B cell (primary cell): Measurements from ENCODE around the gene ZFHX2. TPM values are rescaled to one million over a fixed set of nuclear protein-coding genes. Genes with fewer than 3 reads are reported as not detected.

Experiments
- ATAC-seq: fragments of 200-7000 bp; cut with Tn5 transposase; one replicate; pipeline ENCODE4 v1.10.0; 2021; ENCODE audit warnings: low read depth, mild to moderate bottlenecking, moderate number of reproducible peaks, moderate library complexity
- CTCF ChIA-PET: fragments of 350-600 bp; sonication (Branson Sonifier 250); formaldehyde crosslinking; loops from one replicate; lab custom pipeline; 2021; ENCODE audit warnings: antibody characterized with exemption, inconsistent platforms; lab: Charles Lee
- POLR2A ChIA-PET: fragments of 350-600 bp; sonication (Branson Sonifier 250); formaldehyde crosslinking; loops from one replicate; lab custom pipeline; 2021; ENCODE audit warnings: antibody characterized with exemption; lab: Charles Lee
- DNase-seq: peaks from one replicate; pipeline ENCODE4 v3.0.0; 2013
- H2AFZ ChIP-seq: 2 replicates; pipeline ENCODE4 v1.6.1; 2012; ENCODE audit warnings: mild to moderate bottlenecking, low read depth, low read length; ENCODE audit not compliant: insufficient read depth, poor library complexity, severe bottlenecking
- H3K27ac ChIP-seq, 2 donors: 1 replicate in 1 of 2; 2 replicates in 1 of 2; pipeline ENCODE4 v1.5.1; 2012 to 2013; ENCODE audit warnings: low read length in 2 of 2, mild to moderate bottlenecking in 2 of 2, moderate library complexity in 1 of 2
- H3K27me3 ChIP-seq, 4 experiments: fragments of 200-600 bp in 1 of 4; sonication (generic) in 1 of 4; replicated peaks in 1 of 4; 1 replicate in 2 of 4; 2 replicates in 2 of 4; pipeline versions ENCODE4 v1.6.1 to v1.7.0; 2013 to 2016; ENCODE audit warnings: low read length in 3 of 4, mild to moderate bottlenecking in 2 of 4, mixed read lengths in 1 of 4, moderate library complexity in 1 of 4; ENCODE audit not compliant: insufficient read depth in 4 of 4, control insufficient read depth in 3 of 4; ENCODE audit errors: control extremely low read depth in 1 of 4
- H3K36me3 ChIP-seq, 2 experiments: replicated peaks in 1 of 2; 1 replicate in 1 of 2; 2 replicates in 1 of 2; pipeline versions ENCODE4 v1.6.1 to v1.7.1; 2013; ENCODE audit warnings: low read length in 1 of 2; ENCODE audit not compliant: insufficient read depth in 2 of 2, control insufficient read depth in 1 of 2; ENCODE audit errors: control extremely low read depth in 1 of 2, extremely low read depth in 1 of 2
- H3K4me1 ChIP-seq, 2 donors: fragments of 200-600 bp in 1 of 2; sonication (generic) in 1 of 2; 1 replicate in 1 of 2; 2 replicates in 1 of 2; pipeline versions ENCODE4 v1.5.1 to v1.6.1; 2013 to 2017; ENCODE audit warnings: low read length in 2 of 2; ENCODE audit not compliant: control insufficient read depth in 2 of 2, insufficient read depth in 2 of 2
- H3K4me2 ChIP-seq: replicated peaks from 2 replicates; pipeline ENCODE3; 2012; ENCODE audit warnings: mild to moderate bottlenecking, low read depth, low read length; ENCODE audit not compliant: poor library complexity, severe bottlenecking
- H3K4me3 ChIP-seq, 5 experiments: fragments of 200-600 bp in 1 of 5; sonication (generic) in 1 of 5; 1 replicate in 3 of 5; 2 replicates in 2 of 5; pipeline versions ENCODE4 v1.5.1 to v1.7.0; 2011 to 2016; ENCODE audit warnings: low read length in 4 of 5, mild to moderate bottlenecking in 4 of 5, low read depth in 2 of 5, control low read depth in 1 of 5, moderate library complexity in 1 of 5; ENCODE audit not compliant: insufficient read depth in 1 of 5; ENCODE audit errors: control extremely low read depth in 1 of 5, extremely low read depth in 1 of 5
- H3K79me2 ChIP-seq: fragments of 200-600 bp; sonication (generic); one replicate; pipeline ENCODE4 v1.6.0; 2016; ENCODE audit warnings: low read length; ENCODE audit not compliant: control insufficient read depth, insufficient read depth
- H3K9ac ChIP-seq: fragments of 200-600 bp; sonication (generic); 2 replicates; pipeline ENCODE4 v1.6.1; 2017; ENCODE audit warnings: mild to moderate bottlenecking, low read length, moderate library complexity
- H3K9me3 ChIP-seq, 3 donors: one replicate each; pipeline versions ENCODE4 v1.6.1 to v1.7.1; 2013; ENCODE audit warnings: low read length in 2 of 3; ENCODE audit not compliant: control insufficient read depth in 2 of 3, insufficient read depth in 1 of 3; ENCODE audit errors: control extremely low read depth in 1 of 3
- H4K20me1 ChIP-seq: 2 replicates; pipeline ENCODE4 v1.6.0; 2012; ENCODE audit warnings: mild to moderate bottlenecking, low read length; ENCODE audit not compliant: insufficient read depth, control insufficient read depth, poor library complexity, severe bottlenecking
- H3K27ac Mint-ChIP-seq: one replicate; pipeline ENCODE4 v1.8.0; 2021; ENCODE audit warnings: mixed read lengths
- H3K27me3 Mint-ChIP-seq: one replicate; pipeline ENCODE4 v1.8.0; 2021; ENCODE audit warnings: mixed read lengths
- H3K4me1 Mint-ChIP-seq: one replicate; pipeline ENCODE4 v1.8.0; 2021; ENCODE audit warnings: mixed read lengths
- H3K4me3 Mint-ChIP-seq: one replicate; pipeline ENCODE4 v1.8.0; 2021; ENCODE audit warnings: mixed read lengths
- H3K9me3 Mint-ChIP-seq: one replicate; pipeline ENCODE4 v1.8.0; 2022; ENCODE audit warnings: mixed read lengths; ENCODE audit not compliant: insufficient read depth
- EZH2 ChIP-seq: IDR thresholded peaks from 2 replicates; pipeline ENCODE4 v1.6.1; 2012; ENCODE audit warnings: borderline replicate concordance, low read depth, mild to moderate bottlenecking, moderate library complexity, low read length; ENCODE audit not compliant: insufficient read depth, poor library complexity, severe bottlenecking
- WGBS: methylation state at CpG from one replicate; pipeline ENCODE4 v1.1.5; 2013; ENCODE audit warnings: missing lambda C conversion rate; ENCODE audit not compliant: insufficient coverage; 5-methylcytosine and 5-hydroxymethylcytosine counted together
- intact Hi-C: fragments of 100-400 bp; cut with micrococcal nuclease; formaldehyde crosslinking; loops from one replicate; pipeline ENCODE4 v1.10.0; 2022
- polyA plus RNA-seq: library from polyadenylated mRNA; depleted of rRNA; stranded (reverse); fragments of >200 nt; gene quantifications from 2 replicates; pipeline ENCODE4 v1.2.3, GENCODE V29; 2012
- total RNA-seq, 2 donors: library from RNA; stranded (reverse); fragments of 120-200 nt in 1 of 2; gene quantifications; 1 replicate in 1 of 2; 2 replicates in 1 of 2; pipeline versions ENCODE4 v1.2.3 to v1.2.4, GENCODE V29; 2013 to 2022
- TF ChIP-seq, protein P1 (sequence below): fragments of 200-600 bp; IDR thresholded peaks from one replicate; pipeline ENCODE4 v1.8.0; 2022; ENCODE audit warnings: antibody characterized with exemption, mild to moderate bottlenecking

The ZFHX2 gene
- total and polyA plus RNA-seq, 2 donors (not counting 1 experiment from before 2014, with no cell fraction given): 0.21 to 2.5 TPM

DNA sequence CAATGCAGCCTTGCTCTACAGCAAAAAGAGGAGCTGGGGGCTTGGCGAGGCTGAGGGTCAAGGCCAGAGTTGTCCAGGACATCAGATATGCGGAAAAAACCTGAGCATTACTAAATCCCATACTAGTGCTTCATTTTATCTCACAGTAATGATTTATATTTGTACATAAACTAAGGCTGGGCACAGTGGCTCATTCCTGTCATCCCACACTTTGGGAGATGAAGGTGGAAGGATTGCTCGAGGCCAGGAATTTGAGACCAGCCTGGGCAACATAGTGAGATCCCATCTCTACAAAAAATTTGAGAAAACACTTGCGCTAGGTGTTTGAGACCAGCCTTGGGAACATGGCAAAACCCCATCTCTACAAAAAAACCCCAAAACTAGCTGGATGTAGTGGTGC, 38.6 kb upstream of the ZFHX2 start:
- no peak overlapping the region for H3K27ac ChIP-seq
- H3K4me3 ChIP-seq: no peak overlapping the region
- Mint-ChIP-seq H3K27ac (no peak overlapping the region), H3K27me3 (peaks cover 23% of the 10 kb centered on the region), H3K4me3 (no peak overlapping the region), H3K9me3 (no peaks in the 10 kb centered on the region), H3K4me1 (peaks cover 3% of the 10 kb centered on the region)
- H3K9me3 ChIP-seq: no peaks in the 10 kb centered on the region
- no peak for DNase-seq
- TF ChIP-seq, protein P1, sequence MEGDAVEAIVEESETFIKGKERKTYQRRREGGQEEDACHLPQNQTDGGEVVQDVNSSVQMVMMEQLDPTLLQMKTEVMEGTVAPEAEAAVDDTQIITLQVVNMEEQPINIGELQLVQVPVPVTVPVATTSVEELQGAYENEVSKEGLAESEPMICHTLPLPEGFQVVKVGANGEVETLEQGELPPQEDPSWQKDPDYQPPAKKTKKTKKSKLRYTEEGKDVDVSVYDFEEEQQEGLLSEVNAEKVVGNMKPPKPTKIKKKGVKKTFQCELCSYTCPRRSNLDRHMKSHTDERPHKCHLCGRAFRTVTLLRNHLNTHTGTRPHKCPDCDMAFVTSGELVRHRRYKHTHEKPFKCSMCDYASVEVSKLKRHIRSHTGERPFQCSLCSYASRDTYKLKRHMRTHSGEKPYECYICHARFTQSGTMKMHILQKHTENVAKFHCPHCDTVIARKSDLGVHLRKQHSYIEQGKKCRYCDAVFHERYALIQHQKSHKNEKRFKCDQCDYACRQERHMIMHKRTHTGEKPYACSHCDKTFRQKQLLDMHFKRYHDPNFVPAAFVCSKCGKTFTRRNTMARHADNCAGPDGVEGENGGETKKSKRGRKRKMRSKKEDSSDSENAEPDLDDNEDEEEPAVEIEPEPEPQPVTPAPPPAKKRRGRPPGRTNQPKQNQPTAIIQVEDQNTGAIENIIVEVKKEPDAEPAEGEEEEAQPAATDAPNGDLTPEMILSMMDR: no peak
- no peak for TF ChIP-seq EZH2
- WGBS: 60% methylated on average over 1 of the region's 4 CpGs
- CTCF ChIA-PET: interaction anchor here (1.9 to 2.7 kb wide), 3 partner anchors 9 to 340 kb away, joined by 12 to 24 read pairs (median 21); no protein-coding TSS in a partner anchor
- H2AFZ ChIP-seq: no peak overlapping the region
- H3K4me1 ChIP-seq: peaks cover 0 to 6% of the 10 kb centered on the region in 2 donors
- H3K4me2 ChIP-seq: no peak overlapping the region
- no peaks in the 10 kb centered on the region for H4K20me1 ChIP-seq
- no peaks in the 10 kb centered on the region for H3K36me3 ChIP-seq
- ATAC-seq: no peak
- no peak overlapping the region for H3K9ac ChIP-seq
- H3K27me3 ChIP-seq: no peaks in the 10 kb centered on the region
- H3K79me2 ChIP-seq: no peaks in the 10 kb centered on the region
- POLR2A ChIA-PET: no interaction called here
- intact Hi-C loops: no loop called here

DNA sequence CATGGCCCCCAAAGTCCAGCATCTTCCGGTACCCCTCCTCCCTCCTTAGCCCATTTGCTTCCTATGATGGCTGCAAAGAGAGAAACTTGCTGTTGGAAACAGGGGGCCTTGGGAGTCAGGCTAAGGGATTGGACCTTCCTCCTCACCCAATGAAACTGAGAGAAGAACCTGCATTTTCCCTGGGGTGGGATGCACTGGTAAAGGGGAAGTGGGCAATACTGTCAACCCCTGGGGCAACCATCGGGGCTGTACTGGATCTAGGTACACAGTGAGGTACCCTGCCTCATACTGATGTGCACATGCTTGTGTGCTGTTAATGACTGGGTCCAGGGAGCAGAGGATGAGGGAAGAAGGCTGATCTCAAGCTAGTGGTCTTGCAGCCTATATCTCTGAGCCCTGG, 38.0 kb upstream of the ZFHX2 start:
- ChIA-PET CTCF (interaction anchor here (0.6 to 2.7 kb wide), 9 partner anchors 8 to 519 kb away, joined by 3 to 24 read pairs (median 5); no protein-coding TSS in a partner anchor), POLR2A (no interaction called here)
- 20% methylated on average over 1 of the region's 2 CpGs for WGBS
- Mint-ChIP-seq H3K9me3 (no peaks in the 10 kb centered on the region), H3K4me3 (no peak overlapping the region), H3K27me3 (peaks cover 23% of the 10 kb centered on the region), H3K27ac (no peak overlapping the region), H3K4me1 (peaks cover 3% of the 10 kb centered on the region)
- no peak overlapping the region for H3K9ac ChIP-seq
- no peaks in the 10 kb centered on the region for H3K36me3 ChIP-seq
- no peak overlapping the region for H3K4me3 ChIP-seq
- H3K27ac ChIP-seq: no peak overlapping the region
- TF ChIP-seq, protein P1: no peak
- no peak for TF ChIP-seq EZH2
- peak overlapping the region; percentile 32 for H2AFZ ChIP-seq
- H3K27me3 ChIP-seq: no peaks in the 10 kb centered on the region
- no peak overlapping the region for H3K4me2 ChIP-seq
- H3K4me1 ChIP-seq: peaks cover 0 to 6% of the 10 kb centered on the region in 2 donors
- H3K9me3 ChIP-seq: no peaks in the 10 kb centered on the region
- H3K79me2 ChIP-seq: no peaks in the 10 kb centered on the region
- ATAC-seq (no peak), DNase-seq (no peak)
- intact Hi-C loops: loop anchor here (1.0 to 5.0 kb wide), 2 partner anchors 365 to 463 kb away; partner anchors contain the start of gene CARMIL3
- H4K20me1 ChIP-seq: no peaks in the 10 kb centered on the region
